HK-2 (cell line): Measurements from ENCODE around the gene DGKD.
A peak's percentile ranks its signal among the peaks of the same experiment; 100 is the strongest.
"Not testable (repeated sequence)": the region's sequence is repeated elsewhere in the genome, so short reads cannot be mapped to it uniquely, and the experiment has no call there.

ENCODE experiments used
- DNase-seq: peaks from one replicate; pipeline ENCODE4 v3.0.0-alpha.2; 2018; ENCODE audit not compliant: unreplicated experiment

DGKD gene

DNA sequence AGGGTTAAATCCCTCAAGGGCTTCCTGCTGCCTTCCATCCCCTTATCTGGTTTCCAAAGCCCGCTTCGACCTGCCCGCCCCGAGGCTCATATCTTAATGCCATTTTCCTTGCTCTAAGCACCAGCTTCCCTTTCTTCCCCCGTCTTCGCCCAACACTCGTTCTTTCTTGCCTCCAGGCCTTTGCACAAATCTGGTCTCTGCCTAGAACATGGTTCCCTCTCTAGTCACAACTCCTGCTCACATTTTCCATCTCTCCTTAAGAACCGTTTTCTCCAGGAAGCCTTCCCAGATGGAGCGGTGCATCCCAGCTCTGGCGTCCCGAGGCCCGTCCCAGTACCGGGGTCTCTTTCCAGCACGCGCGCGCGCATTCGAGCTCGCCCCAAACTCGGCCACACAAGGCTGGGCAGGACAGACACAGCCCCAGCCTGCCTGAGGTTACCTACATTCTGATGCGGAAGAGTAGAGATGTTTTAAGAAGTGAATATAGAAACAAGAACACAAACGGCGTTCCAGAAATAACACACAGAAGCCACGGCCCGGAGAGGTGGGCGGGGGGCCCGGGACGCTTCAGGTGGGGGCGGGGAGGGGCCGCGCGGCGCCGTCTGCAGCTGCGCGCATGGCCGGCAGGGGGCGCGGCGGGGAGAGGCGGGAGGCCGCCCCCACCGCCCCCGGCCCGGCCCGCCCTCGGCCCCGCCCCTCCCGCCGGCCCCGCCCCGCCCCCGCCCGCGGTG lies at the start of gene DGKD:
DGKD (plus strand) TSS at position 726 of the 731 bp plus-strand sequence. CDS start 25 bp downstream, outside the sequence.
- DNase-seq, result peak; percentile 51

GRCh38 chr2:233307565-233307964 lies 46.7 kb upstream of the DGKD start, which contains the start of gene SAG:
Gene SAG, plus strand, starts transcription at chr2:233307816. Its CDS starts 1,374 bp downstream, at chr2:233309190.
- no peak for DNase-seq

DNA sequence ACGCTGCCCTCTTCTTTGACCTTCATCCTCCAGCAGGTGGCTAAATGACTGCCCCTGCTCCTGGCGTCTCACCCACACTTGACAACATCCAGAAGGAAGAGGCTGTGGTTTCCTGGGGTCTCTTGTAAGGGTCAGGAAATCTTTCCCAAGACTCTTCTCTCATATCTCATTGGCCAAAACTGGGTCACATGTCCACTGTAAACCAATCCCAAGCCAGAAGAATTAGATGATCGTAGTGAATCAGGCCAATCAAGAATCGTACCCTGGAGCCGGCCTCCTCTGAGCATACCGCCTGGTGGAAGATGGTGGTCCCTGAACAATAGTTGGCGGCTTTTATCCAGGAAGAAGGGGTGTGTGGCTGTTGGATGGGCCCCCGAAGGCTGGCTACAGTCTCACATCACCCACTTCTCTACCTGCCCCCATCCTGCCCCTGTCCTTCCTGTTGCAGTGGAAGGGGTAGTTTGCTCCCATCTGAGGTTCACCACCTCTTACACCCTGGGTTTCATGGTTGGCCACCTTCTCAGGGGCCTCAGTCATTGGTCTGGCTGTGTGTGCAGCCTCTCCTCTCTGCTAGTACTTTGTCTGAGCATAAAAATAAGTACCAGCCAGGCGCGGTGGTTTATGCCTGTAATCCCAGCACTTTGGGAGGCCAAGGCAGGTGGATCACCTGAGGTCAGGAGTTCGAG lies 42.9 kb upstream of the DGKD start:
- DNase-seq, result no peak

DNA sequence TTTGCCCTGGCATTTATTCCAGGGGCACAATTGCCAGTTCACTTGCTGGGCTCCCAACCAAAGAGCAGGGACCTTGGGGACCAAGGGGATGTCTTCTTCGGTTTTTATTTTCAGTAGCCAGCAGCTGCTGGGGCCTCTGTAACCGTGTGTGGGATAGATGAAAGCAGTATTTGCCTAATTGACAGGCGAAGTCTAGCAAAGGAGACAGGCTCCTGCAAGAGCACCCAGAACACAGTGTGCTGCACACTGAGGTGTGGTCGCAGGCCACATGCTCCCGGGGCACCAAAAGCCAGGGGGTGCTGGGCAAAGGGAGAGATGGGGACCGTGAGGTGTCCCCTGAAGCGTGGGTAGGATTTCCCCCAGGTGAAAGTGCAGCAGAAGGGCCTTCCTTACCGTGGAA lies 41.4 kb upstream of the DGKD start:
- no peak for DNase-seq

DNA sequence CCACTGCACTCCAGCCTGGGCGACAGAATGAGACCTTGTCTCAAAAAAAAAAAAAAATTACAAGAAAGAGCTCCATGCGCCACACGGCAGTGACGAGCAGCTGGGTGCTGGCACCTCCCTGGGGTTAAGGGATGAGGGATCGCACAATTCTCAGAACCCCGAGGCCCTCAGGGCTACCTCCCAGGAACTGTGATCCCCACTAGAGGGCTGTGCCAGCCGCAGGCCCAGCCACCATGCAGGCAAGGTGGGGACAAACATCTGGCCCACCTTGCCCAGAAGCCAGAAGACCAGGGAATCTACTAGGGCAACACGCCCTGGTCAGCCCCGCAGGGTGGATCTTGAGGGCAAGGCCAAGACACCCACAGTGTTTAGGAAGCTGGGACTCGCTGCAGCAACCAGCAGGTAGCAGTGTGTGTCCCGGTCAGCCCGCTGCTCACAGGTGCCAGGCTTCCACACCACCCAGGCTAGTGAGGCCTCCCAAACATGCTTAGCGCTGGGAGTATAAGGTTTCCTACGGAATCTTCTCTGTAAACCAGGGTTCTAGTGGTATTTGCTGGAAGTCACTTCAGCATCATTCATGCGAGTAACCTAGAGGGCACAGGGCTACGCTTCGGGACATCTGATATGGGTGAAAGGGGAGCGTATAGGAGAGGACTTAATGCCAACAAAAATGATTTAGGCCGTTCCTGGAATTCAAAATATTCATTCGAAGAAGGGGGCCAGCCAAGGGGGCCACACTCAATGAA lies 39.9 kb upstream of the DGKD start:
- DNase-seq, result no peak

DNA sequence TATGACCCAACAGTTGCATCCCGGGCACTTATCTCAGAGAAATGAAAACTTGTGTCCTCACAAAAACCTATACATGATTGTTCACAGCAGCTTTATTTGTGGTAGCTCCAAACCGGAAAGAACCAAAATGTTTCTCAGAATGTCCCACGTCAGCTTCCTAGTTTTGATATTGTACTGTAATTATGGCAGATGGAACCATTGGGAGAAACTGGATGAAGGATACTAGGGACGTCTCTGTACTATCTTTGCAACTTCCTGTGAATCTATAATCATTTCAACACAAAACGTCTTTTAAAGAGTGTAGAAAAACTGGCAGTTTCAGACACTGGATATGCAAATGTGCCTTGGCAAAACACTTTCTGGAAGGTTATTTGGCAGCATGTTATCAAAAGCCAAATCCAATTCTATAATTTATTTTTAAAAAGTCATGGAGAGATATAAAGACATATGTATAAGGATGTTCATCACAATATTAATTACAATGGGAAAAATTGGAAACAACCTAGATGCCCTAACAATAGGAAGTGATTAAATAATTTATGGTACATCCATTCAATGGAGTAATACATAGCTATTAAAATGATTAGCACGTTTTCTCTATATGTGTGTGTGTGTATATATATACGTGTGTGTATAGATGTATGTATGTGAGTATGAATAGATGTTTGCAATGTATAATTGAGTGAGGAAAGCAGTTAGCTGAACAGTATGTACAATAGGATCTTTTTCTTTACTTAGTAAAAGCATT lies 36.9 kb upstream of the DGKD start:
- no peak for DNase-seq

GRCh38 chr2:233319256-233319655 lies 35.0 kb upstream of the DGKD start:
- no peak for DNase-seq

DNA sequence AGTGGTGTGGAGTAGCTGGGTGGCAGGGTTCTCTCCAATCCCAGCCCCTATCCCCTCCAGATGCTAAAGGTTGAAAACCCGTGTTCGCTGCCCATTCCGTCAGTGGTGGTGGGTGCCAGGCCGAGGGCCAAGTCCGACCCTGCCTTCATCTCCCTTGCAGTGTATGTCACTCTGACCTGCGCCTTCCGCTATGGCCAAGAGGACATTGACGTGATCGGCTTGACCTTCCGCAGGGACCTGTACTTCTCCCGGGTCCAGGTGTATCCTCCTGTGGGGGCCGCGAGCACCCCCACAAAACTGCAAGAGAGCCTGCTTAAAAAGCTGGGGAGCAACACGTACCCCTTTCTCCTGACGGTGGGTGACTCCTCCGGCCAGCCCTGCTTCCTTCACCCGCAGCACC lies 33.8 kb upstream of the DGKD start:
- no peak for DNase-seq

- no peak for DNase-seq
Measured at GRCh38 chr2:233321166-233321565, 33.1 kb upstream of the DGKD start.

DNA sequence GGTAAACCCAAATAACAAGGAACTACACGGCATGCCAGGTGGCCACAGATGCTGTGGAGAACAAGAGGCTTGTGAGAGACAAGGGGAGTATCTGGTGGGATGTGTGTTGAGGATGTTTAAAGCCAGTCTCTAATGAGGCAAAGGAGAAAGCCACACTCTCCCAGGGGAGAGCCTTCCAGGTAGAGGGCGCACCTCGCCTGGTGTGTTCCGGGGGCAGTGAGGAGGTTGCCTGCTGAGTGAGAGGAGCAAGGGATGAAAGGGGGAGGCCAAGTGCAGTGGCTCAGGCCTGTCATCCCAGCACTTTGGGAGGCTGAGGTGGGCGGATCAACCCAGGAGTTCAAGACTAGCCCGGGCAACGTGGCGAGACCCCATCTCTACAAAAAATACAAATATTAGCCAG lies 30.4 kb upstream of the DGKD start:
- no peak for DNase-seq

GRCh38 chr2:233325256-233325655 lies 29.0 kb upstream of the DGKD start:
- DNase-seq, result no peak

- DNase-seq, result no peak
Measured at GRCh38 chr2:233325814-233326213, 28.5 kb upstream of the DGKD start.

GRCh38 chr2:233326500-233326899 lies 27.8 kb upstream of the DGKD start:
- no peak for DNase-seq

GRCh38 chr2:233328922-233329321 lies 25.4 kb upstream of the DGKD start:
- DNase-seq, result no peak

DNA sequence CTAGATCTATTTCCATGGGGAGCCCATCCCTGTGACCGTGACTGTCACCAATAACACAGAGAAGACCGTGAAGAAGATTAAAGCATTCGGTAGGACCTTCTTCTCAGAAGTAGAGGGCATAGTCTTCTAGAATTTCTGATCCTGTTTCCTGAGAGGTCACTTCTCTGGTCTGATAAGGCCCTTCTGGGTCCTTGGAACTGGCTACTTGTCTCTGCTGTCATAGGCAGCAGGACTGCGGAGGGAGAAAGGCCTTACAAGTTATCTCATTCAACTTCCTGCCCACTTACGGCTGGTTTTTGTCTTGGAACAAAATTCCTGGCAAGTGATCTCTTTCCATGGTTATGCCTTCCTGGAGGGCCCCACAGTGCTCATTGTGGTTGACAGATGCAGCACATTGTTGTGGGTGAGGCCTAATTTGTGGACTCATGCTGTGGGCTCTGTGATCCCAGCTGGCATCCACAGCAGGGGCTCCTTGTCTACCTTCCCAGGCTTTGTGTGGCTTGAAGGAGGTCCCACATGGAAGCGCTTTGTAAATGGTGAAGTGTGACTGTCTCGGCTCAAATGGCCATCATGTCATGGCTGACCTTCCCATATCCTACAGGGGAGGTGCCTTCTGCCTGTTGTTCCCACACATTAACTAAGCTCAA lies 24.7 kb upstream of the DGKD start:
- DNase-seq, result no peak

GRCh38 chr2:233331536-233331935 lies 22.8 kb upstream of the DGKD start:
- DNase-seq, result no peak

DNA sequence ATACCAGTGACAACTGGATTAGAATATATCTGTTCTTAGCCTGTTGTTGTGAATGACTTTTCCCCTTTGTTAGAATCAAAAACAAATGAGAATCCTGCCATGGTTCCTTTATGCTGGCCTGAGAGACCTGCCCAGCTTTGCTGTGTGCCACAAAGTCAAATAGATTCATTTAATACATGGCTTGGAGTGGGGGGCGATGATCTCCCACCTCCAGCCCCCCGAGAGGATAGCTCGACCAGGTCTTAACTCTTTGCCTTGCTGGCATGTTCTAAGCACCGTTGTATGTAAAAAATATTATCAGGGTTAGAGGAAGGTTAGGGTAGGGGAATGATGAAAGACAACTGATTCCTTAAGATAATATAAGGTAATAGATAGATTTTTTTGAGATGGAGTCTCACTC lies 22.2 kb upstream of the DGKD start:
- DNase-seq, result no peak

DNA sequence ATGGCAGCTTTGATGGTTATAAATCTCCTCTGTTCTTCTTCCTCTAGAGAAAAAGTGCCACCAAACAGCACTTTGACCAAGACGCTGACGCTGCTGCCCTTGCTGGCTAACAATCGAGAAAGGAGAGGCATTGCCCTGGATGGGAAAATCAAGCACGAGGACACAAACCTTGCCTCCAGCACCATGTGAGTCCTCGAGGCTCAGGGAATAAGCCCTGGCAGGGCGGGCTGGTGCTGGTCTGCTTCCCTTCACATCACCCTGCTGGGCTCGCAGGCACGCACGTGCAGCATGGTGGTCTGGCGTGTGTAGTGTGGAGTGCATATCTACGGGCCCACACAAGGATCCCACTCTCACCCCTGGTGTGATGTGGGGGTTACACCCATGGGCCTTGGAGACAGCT lies 19.4 kb upstream of the DGKD start:
- no peak for DNase-seq

DNA sequence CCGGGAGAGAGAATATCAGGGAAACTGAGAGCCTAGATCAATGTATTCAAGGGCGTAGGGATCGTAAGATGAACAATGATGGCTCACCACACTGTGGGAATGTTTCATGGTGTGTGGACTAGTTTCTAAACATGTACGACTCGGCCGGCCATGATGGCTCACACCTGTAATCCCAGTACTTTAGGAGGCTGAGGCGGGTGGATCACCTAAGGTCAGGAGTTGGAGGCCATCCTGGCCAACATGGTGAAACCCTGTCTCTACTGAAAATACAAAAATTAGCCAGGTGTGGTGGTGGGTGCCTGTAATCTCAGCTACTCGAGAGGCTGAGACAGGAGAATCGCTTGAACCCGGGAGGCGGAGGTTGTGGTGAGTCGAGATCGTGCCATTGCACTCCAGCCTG lies 18.2 kb upstream of the DGKD start:
- DNase-seq, result not testable (repeated sequence)

GRCh38 chr2:233336541-233336940 lies 17.8 kb upstream of the DGKD start:
- DNase-seq, result no peak

DNA sequence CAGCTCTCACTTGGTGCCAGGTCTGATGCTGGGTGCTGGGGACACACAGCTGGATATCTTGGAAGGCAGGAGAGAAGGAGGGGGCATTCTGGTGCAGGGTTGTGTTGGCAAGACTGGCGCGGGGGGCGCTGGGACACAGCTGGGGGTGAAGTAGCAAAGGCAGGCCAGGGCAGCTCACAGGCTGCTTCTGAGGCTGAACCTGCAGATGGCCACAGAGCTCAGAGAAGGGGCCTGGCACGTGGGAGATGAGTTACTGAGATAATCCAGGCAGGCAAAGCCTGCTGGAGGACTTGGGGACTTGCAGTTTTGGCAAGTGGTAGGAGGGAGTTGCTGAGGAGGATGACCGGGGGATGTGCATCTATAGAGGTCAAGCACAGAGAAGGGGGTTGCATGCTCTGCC lies 16.2 kb upstream of the DGKD start:
- no peak for DNase-seq
